Erythroblast (primary cell): ENCODE data around the gene SPC25.

Source experiments
- GATA1 ChIP-seq: IDR thresholded peaks from 2 replicates; pipeline ENCODE4 v1.6.1; 2011; ENCODE audit warnings: low read depth, mild to moderate bottlenecking, control low read depth, low read length, moderate library complexity
- POLR2A ChIP-seq: IDR thresholded peaks from 2 replicates; pipeline ENCODE4 v1.6.1; 2011; ENCODE audit warnings: mild to moderate bottlenecking, low read length

DNA sequence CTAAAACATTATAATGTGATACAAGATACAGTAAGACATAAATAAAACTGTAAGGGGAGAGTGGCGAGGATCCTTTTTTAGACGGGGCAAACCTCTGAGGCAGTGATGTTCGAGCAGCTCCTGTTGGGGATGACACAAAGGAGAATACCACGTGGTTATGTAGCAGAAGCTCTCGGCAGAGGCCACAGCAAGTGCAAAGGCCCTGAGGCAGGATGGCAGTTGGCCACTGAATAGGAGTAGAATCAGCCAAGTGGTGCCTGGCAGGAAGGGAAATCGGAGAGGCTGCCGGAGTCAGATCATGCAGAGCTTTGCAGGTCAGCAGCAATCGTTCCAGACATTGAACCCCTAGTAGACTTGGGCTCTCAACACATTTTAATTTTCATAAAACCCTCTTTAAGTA lies 68.7 kb downstream of the SPC25 start:
- TF ChIP-seq POLR2A (no peak), GATA1 (no peak)
